GM12892 (cell line): Measurements from ENCODE around the gene SPTB.

Source experiments
- DNase-seq: peaks from one replicate; pipeline ENCODE4 v3.0.0; 2011; ENCODE audit not compliant: insufficient read length
- FAIRE-seq: peaks from 2 replicates; lab custom pipeline; 2011; peaks lifted over from hg19 to GRCh38; lab: Jason Lieb, UNC
- POLR2A ChIP-seq: IDR thresholded peaks from 2 replicates; pipeline ENCODE4 v1.6.1; 2011; ENCODE audit warnings: low read depth, low read length, control low read depth
- POLR2AphosphoS5 ChIP-seq: IDR thresholded peaks from 2 replicates; pipeline ENCODE4 v1.6.1; 2011; ENCODE audit warnings: low read depth, low read length, control low read depth
- TAF1 ChIP-seq: IDR thresholded peaks from 2 replicates; pipeline ENCODE4 v1.6.1; 2011; ENCODE audit warnings: low read depth, mild to moderate bottlenecking, control low read depth, low read length, borderline replicate concordance

Gene SPTB

DNA sequence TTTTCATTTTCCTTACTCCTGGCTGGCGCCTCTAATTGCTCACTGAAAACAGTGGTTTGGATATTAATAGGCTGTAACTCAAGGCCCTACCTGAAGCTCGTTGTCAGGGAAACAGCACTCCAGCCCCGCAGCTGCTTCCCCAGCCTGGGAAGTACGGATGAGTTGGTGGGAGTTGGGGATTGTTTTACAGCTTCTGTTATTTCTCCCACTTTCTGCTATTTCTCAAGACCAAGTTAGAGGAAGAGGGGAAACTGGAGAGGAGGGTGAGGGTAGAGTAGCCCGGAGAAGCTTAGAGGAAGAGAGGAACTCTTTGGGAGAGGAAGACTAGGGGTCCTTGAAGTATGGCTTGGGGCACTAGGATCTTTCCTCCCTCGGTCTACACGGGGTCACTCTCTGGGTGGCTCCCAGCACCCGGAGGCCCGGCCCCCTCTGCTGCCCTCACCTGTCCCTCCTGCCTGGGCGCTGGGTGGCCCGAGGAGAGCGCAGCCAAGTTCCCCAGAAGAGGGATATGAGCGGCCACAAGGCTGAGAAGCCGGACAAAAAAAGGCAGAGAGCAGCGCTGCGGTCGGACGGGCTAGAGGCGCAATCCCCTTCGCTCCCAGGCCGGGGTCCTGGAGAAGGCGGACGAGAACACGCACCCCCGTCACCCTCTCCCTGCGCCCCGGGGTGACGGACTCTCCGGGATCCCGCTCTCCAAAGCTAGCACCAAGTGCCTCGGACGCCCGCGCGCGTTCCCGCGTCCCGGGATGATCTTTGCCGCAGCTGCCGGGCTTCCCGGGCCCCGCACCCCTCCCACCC lies 671 bp downstream of the SPTB start:
- TF ChIP-seq POLR2A (no peak), TAF1 (no peak), POLR2AphosphoS5 (no peak)
- DNase-seq (no peak), FAIRE-seq (no peak)

DNA sequence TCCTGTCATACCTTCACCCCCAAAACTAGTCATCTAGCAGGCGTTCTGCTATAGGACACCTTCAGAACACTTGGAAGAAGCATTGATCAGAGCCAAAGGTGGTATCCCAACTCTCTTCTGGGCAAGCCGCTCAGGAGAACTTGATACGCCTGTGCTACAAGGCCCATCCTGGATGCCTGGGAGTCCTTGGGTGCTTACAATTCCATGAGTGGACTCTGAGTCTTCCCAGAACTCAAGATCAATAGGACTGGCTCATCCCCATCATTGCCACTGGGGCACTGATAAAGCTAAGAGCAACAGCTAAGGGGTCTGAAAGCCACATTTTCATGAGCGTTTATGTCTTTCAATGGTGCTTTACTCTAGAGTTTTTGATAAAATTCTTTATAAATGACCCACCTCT lies 1.9 kb downstream of the SPTB start:
- TF ChIP-seq POLR2AphosphoS5 (no peak), TAF1 (no peak), POLR2A (no peak)
- FAIRE-seq (no peak), DNase-seq (no peak)

DNA sequence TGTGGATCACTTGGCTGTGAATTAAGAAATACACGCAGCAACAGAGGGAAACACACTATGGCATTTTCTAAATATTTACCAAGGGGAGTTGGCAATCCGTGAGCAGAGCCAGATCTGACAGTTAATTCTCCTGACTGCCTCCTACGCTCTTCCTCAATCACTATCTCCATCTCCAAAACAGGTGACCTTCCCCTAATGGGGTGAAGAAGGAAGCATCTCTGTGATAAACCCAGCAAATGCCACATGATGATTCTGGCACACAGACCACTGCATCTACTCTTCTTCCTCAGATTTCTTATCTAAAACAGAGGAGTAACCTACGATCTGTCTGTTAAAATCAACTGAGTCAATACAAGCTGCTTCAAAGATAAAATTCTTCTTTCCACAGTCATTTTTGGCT lies 4.4 kb downstream of the SPTB start:
- FAIRE-seq (no peak), DNase-seq (no peak)
- no peak for TF ChIP-seq TAF1
- no peak for TF ChIP-seq POLR2A
- TF ChIP-seq POLR2AphosphoS5: no peak

DNA sequence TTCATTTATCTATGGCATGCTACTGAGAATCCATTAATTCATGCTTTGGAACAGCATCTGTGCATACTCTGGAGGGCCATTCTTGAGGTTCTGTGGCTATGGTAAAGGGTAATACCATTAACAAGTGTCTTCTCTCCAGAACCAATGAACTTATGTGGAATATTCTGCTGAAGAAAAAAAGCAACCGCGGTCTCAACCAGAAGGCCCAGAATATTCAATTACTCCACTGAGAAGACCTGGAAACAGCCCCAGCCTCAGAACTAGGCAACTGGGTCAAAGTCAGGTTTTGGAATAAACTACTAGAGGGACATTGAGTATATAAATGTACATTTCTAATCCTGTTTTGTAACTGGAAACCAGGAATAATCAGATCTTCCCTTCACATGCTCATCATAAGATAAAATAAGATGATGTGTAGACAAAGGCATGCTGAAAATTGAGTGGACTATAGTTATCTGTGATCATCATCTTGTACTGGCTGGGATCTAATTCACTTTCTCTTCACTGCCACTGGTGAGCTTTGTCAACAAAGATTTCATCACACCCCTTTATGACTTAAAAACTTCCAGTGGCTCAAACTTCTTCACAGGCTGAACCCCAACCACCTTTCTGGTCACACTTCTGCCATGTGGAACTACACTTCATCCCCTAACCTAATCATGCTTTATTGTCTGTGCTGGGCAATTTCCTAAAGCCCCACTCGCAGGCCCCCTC lies 6.0 kb downstream of the SPTB start:
- DNase-seq (no peak), FAIRE-seq (no peak)
- TF ChIP-seq TAF1: no peak
- no peak for TF ChIP-seq POLR2AphosphoS5
- TF ChIP-seq POLR2A: no peak

DNA sequence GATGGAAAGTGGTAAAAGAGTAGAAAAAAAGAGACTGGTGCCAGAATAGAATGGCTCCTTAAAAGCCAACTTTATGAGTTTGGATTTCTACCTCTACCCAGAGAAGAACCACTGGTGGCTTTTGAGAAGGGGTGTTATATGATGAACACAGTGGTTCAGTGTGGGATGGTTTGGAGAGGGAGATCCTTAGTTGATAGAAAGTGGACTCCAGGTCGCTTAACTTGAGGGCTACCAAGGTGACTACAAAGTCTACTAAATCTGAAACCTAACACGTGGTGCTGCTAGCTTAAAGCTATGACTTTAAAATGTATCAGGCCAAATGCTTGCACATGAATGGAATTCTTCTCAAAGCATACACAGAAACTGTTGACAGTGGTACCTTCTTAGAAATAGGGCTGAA lies 8.4 kb downstream of the SPTB start:
- FAIRE-seq: no peak
- TF ChIP-seq POLR2AphosphoS5 (no peak), TAF1 (no peak), POLR2A (no peak)
- DNase-seq: no peak

DNA sequence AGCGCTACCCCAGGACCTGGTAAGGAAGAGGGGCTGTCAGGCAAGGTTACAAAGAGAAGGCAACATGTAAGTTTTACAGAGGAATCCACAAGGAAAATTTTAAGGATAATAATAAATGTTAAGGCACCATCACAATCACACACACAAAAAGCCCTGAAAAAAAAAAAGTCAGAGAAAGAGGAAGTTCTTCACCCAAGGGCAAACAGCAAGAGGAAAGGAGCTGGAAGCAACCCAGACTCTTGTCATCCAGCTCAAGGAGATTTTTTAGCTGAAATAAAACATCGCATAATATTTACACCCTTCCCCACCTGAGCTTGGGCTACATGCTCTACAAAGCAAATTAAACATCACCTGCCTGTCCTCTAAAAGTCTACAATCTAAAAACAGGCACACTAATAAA lies 9.5 kb downstream of the SPTB start:
- TF ChIP-seq POLR2AphosphoS5: no peak
- FAIRE-seq: no peak
- DNase-seq: no peak

DNA sequence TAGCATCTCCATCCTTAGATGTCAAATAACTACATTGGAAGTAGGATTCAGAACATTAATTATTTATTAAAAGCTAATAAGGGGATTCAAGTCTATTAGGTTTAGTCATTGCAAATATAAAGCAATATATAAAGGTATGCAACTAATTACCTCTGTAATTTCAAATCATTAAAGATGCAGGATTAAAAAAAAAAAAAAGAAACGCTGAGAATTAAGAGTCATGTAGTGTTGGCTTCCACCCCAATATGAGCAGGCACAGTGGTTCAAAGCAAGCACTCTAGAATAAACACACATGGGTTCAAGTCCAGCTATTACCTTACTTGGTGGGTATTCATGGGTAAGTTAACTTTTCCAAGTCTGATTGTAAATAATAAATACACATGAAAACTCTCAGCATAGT lies 10.9 kb downstream of the SPTB start:
- no peak for FAIRE-seq
- DNase-seq: no peak
- TF ChIP-seq TAF1: no peak
- TF ChIP-seq POLR2AphosphoS5: no peak

DNA sequence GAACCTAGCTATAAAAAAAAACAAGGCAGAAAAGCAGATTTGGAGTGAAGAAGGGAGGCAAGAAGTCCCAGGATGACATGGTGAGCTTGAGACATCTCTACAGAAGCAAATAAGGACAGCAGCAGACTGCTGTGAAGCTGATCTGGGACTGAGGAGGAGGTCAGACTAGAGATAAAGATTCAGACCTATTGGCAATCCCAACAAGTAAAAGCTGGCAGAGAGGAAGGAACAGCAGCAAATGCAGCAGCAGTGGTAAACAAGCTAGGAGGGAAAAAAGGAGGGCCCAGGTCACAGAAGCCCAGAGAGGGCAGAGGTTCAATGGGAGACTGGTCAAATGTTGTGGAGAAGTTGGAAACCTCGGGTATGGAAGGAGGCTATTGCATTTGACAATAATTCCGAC lies 11.3 kb downstream of the SPTB start:
- FAIRE-seq (no peak), DNase-seq (no peak)
- TF ChIP-seq POLR2AphosphoS5 (no peak), TAF1 (no peak), POLR2A (no peak)

DNA sequence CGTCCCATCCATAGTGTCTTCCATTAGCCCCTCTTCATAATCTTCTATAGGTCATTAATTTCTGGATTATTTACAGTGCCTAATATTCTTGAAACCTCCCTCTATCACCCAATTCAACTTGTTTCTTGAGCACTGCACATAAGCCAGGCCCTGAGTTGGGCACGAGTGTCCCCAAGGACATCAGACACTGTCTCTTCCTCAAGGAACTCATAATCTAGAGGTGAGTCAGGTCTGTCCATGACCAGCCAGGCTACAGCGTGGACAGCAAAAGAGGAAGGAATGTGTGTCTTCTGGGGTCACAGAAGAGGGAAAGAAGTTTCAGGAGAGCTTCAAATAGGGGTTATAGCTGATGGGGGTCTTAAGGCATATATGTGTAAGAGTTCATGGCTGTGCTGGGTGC lies 12.5 kb downstream of the SPTB start:
- no peak for DNase-seq
- TF ChIP-seq TAF1 (no peak), POLR2AphosphoS5 (no peak), POLR2A (no peak)
- no peak for FAIRE-seq

DNA sequence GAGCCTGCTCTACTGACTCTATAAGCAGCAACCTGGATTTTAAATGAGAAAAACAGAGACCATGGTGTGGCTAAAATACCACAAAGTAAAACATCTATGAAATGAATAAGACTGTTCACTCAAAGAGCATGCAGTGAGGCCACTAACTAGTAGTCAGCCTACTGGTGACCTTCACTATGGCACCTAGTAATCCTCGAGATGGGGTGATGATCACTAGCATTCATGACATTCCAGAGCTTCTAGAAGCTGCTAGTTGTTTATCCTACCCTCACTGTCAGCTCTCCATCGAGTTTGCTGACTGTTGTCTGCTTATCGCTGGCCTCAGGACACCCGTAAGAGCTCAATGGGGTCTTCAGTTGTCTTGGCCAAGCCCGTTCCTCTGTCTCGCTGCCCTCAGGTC lies 13.7 kb downstream of the SPTB start:
- TF ChIP-seq POLR2A: no peak
- TF ChIP-seq POLR2AphosphoS5: no peak
- TF ChIP-seq TAF1: no peak
- no peak for FAIRE-seq
- DNase-seq: no peak

DNA sequence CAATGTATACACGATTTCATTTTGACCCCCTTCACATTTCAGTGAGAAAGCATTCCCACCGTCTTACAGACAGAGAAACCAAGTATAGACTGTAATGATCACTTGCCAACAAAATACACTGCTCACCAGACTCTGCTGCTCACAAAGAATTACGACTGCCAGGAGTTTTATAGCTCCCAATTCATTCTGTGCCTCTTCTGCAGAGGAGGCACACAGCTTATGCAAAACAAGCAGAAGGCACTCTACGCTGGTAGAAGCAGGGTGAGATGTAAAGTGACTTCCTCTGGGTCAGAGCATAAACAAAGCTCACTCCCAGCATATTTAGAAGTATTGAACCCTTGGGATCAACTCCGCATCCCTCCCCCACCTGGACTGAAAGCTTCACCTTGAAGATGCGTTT lies 14.6 kb downstream of the SPTB start:
- FAIRE-seq: no peak

DNA sequence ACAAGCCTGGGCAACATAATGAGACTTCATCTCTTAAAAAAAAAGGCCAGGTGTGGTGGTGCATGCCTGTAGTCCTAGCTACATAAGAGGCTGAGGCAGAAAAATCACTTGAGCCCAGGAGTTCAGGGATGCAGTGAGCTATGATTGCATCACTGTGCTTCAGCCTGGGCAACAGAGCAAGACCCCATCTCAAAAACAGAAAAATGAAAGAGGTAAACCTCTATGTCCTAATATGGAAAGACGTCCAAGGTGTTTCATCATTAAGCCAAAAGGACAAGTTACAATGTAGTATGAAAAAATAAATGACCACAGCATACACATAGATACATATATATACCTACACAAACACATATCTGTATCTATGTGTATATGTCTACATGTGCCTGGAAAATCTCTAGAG lies 15.4 kb downstream of the SPTB start:
- TF ChIP-seq TAF1: no peak
- TF ChIP-seq POLR2AphosphoS5: no peak
- TF ChIP-seq POLR2A: no peak
- DNase-seq (no peak), FAIRE-seq (no peak)

More for the DNA sequence above, 14.6 kb downstream of the SPTB start:
- TF ChIP-seq POLR2AphosphoS5 (no peak), TAF1 (no peak), POLR2A (no peak)
- DNase-seq: no peak

DNA sequence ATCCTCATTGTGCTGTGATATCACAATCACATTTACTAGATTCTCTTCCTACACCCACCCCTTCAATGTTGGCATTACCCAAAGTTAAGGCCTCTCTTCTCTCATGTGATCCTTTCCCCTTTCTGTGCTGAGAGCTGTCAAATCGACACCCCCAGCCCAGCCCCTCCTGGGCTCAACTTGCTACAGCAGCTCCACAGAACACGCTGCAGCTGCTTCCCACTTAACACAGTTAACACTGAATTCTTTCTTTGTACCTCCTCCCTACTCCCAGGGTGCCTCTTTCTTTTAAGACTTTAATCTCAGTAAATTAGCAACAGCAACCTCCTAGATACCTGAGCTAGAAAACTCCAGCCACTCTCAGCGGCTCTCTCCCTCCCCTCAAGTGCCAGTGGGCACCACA lies 17.8 kb downstream of the SPTB start:
- FAIRE-seq: no peak
- DNase-seq: no peak
- no peak for TF ChIP-seq POLR2A
- no peak for TF ChIP-seq TAF1
- TF ChIP-seq POLR2AphosphoS5: no peak

DNA sequence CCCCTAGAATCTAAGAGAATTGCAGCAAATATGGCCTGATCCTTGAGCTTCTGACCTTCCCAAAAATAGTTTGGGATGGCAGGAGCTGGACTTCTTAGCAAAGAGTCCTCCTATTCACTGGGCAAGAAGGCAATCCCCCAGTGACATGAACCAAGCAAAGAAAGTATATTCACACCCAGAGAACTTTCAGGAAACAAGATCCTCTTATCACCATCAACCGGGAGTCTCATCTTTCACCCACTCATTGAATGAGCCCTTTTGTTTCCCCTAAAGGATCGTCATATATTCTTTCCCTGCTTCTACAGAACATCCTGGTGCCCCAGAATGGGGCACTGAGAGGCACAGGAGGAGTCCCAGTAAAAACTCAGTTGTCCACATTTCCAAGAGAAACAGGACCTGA lies 19.7 kb downstream of the SPTB start:
- FAIRE-seq (no peak), DNase-seq (no peak)
- TF ChIP-seq TAF1 (no peak), POLR2AphosphoS5 (no peak), POLR2A (no peak)
